Iris pigment epithelial cell (primary cell): ENCODE results near the gene ZW10.
A peak's percentile ranks its signal among the peaks of the same experiment; 100 is the strongest.
"Not testable (repeated sequence)": the region's sequence is repeated elsewhere in the genome, so short reads cannot be mapped to it uniquely, and the experiment has no call there.

Experiments used
- DNase-seq: peaks from one replicate; pipeline ENCODE4 v3.0.0-alpha.2; 2011; ENCODE audit warnings: low read depth

The ZW10 gene

GRCh38 chr11:113752932-113753331, 20.6 kb downstream of the ZW10 start:
- DNase-seq = no peak

- no peak for DNase-seq
These were observed 37.2 kb downstream of the ZW10 start for GRCh38 chr11:113736323-113736722.

GRCh38 chr11:113732092-113732491, 41.4 kb downstream of the ZW10 start:
- no peak for DNase-seq

- DNase-seq = peak; percentile 73
These were observed 42.4 kb downstream of the ZW10 start for GRCh38 chr11:113730887-113731726.

- no peak for DNase-seq
These were observed 44.0 kb downstream of the ZW10 start for GRCh38 chr11:113729456-113729855.

GRCh38 chr11:113728814-113729213, 44.7 kb downstream of the ZW10 start:
- peak; percentile 16 for DNase-seq

GRCh38 chr11:113725913-113726312, 47.6 kb downstream of the ZW10 start:
- no peak for DNase-seq

- no peak for DNase-seq
These were observed 48.1 kb downstream of the ZW10 start for GRCh38 chr11:113725407-113725806.

- no peak for DNase-seq
These were observed 48.7 kb downstream of the ZW10 start for GRCh38 chr11:113724778-113725177.

- no peak for DNase-seq
These were observed 49.7 kb downstream of the ZW10 start for GRCh38 chr11:113723787-113724186.

- no peak for DNase-seq
These were observed 50.6 kb downstream of the ZW10 start for GRCh38 chr11:113722934-113723333.

GRCh38 chr11:113722221-113722620, 51.3 kb downstream of the ZW10 start:
- no peak for DNase-seq

- peak; percentile 36 for DNase-seq
These were observed 51.9 kb downstream of the ZW10 start for GRCh38 chr11:113721462-113722066.

- DNase-seq = not testable (repeated sequence)
These were observed 53.0 kb downstream of the ZW10 start for GRCh38 chr11:113720478-113720877.

- DNase-seq = no peak
These were observed 57.4 kb downstream of the ZW10 start for GRCh38 chr11:113715882-113716625.

- no peak for DNase-seq
These were observed 58.2 kb downstream of the ZW10 start for GRCh38 chr11:113715273-113715672.

GRCh38 chr11:113710989-113711388, 62.5 kb downstream of the ZW10 start:
- DNase-seq = no peak

GRCh38 chr11:113705871-113706655, 67.4 kb downstream of the ZW10 start, which contains the start of gene TMPRSS5:
Gene TMPRSS5, minus strand, starts transcription at chr11:113706308. Its CDS starts 84 bp downstream, at chr11:113706224.
- DNase-seq = no peak

GRCh38 chr11:113703551-113703950, 69.9 kb downstream of the ZW10 start:
- DNase-seq = not testable (repeated sequence)

- DNase-seq = no peak
These were observed 72.0 kb downstream of the ZW10 start for GRCh38 chr11:113701491-113701890.

- DNase-seq = no peak
These were observed 75.0 kb downstream of the ZW10 start for GRCh38 chr11:113698515-113698914.
